PFSK-1 (cell line): ENCODE results near the gene HTR1D.

Experiments used
- FOXP2 ChIP-seq: optimal IDR thresholded peaks from 2 replicates; pipeline ENCODE3; 2011; ENCODE audit warnings: borderline replicate concordance, control low read depth, inconsistent platforms; ENCODE audit not compliant: insufficient read depth; ENCODE audit errors: extremely low read length, extremely low read depth
- POLR2AphosphoS5 ChIP-seq: IDR thresholded peaks from 2 replicates; pipeline ENCODE4 v1.6.1; 2012; ENCODE audit warnings: low read depth, mild to moderate bottlenecking, control low read depth, low read length, moderate library complexity
- TAF1 ChIP-seq: IDR thresholded peaks from 2 replicates; pipeline ENCODE4 v1.6.1; 2012; ENCODE audit warnings: low read length, control low read depth, borderline replicate concordance; ENCODE audit not compliant: insufficient read depth

- no peak for TF ChIP-seq TAF1
- no peak for TF ChIP-seq POLR2AphosphoS5
- no peak for TF ChIP-seq FOXP2
These were observed 64.2 kb downstream of the HTR1D start for GRCh38 chr1:23152966-23153684.
